ENCODE measurements around the gene GGT6.
A peak's percentile ranks its signal among the peaks of the same experiment; 100 is the strongest.

Gene GGT6

DNA sequence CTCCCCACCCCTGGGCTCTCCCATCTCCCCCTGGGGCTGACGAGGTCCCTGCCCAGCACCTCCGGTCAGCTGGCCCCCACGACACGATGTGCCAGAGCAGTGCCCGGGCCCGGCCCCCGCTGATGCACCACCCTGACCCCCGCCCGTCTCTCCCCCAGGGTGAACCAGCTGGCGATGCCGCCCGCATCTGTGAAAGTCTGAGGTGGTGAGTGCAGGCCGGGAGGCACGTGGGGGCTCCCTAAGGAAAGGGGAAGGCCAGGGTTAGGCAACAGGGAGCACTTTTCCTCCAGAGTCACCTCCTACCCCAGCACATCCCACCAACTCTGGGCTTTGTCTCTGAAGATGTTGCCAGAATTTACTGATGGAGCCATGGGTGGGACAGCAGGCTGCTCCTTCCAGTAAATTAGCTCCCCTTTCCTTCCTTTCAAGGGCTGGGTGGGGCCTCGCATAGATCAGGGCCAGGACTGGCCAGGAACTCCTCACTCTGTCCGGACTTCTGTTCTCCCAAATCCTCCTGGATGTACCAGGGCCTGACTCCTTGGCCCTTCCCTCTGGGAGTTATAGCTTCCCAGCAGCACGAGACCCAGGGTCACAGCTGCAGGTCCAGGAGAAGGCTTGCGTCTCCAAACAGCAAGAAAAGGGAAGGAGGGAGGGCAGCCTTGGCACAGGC, 23.5 kb downstream of the GGT6 start:
- no peak for DNase-seq

DNA sequence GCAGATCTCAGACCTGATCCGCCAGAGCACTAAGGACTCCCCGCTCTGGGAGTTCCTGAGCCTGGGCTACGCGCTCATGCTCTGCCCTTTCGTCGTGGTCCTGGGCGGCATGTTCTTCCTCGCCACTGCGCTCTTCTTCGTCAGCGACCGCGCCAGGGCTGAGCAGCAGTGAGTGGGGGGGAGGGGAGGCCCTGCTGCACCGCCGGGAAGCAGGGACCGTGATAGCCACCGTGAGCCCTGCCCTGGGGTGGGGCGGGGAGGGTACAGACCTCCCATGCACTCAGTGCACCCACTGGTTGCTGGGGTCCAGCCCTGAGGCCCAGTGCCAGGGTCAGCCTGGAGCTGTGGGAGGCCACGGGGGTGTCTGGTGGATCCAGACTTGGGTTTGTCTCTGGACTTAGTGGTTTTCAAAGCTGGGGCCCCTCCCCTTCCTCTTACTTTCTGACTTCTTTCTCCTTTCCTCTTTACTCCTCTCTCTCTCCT, 24.1 kb downstream of the GGT6 start:
- no peak for DNase-seq

GRCh38 chr17:4535667-4536258, 24.6 kb downstream of the GGT6 start:
- DNase-seq: no peak

GRCh38 chr17:4534928-4535666, 25.3 kb downstream of the GGT6 start:
- no peak for DNase-seq

- no peak for DNase-seq
Measured at GRCh38 chr17:4534515-4534914, 25.9 kb downstream of the GGT6 start.

- peak; percentile 16 for DNase-seq
Measured at GRCh38 chr17:4533523-4534504, 26.6 kb downstream of the GGT6 start.

DNA sequence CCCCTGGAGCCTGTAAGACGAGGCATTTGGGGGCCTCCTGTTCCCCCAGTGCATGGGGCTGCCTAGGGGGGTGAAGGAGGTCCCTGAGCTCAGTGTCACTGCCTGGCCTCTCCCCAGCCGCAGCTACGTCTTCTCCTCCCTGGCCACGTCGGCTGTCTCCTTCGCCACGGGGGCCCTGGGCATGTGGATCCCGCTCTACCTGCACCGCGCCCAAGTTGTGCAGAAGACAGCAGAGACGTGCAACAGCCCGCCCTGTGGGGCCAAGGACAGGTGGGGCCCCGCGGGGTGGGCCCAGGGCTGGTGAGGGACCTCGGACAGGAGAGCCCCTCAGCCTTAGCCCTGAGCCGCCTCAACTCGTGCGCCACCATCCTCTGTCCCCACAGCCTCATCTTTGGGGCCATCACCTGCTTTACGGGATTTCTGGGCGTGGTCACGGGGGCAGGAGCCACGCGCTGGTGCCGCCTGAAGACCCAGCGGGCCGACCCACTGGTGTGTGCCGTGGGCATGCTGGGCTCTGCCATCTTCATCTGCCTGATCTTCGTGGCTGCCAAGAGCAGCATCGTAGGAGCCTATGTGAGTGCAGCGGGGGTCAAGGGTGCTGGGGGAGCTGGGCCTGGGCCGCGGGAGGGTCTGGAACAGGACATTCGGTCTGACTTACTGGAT, 27.4 kb downstream of the GGT6 start:
- no peak for DNase-seq

DNA sequence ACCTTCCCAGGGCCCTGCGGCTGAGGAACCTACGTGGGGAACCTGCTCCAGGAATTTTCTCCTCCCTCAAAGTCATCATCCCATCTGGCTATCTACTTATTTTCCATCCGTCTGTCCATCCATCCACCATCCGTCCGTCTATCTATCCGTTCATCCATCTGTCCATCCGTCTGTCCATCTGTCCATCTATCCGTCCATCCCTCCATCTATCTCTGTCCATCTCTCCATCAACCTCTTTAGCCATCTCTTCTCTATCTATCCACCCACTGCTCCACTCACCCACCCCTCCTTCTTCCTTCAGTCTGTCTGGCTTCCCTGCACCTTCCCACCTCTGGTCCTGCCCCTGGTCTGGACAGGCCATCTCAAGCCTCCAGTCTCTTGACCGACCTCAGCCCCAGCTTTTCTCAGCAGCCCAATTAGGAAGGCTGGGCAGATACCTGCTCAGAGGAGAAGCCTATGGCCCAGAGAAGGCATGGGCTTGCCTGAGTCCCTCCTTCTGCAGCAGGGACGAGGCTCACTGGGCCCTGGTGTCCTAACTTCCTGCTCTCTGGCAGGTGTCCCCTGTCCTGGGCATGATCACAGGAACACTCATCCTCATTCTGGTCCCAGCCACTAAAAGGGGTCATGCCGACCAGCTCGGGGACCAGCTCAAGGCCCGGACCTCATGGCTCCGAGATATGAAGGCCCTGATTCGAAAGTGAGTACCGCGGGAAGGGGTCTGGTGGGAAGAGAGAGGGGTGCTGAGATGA, 28.2 kb downstream of the GGT6 start:
- DNase-seq: no peak

DNA sequence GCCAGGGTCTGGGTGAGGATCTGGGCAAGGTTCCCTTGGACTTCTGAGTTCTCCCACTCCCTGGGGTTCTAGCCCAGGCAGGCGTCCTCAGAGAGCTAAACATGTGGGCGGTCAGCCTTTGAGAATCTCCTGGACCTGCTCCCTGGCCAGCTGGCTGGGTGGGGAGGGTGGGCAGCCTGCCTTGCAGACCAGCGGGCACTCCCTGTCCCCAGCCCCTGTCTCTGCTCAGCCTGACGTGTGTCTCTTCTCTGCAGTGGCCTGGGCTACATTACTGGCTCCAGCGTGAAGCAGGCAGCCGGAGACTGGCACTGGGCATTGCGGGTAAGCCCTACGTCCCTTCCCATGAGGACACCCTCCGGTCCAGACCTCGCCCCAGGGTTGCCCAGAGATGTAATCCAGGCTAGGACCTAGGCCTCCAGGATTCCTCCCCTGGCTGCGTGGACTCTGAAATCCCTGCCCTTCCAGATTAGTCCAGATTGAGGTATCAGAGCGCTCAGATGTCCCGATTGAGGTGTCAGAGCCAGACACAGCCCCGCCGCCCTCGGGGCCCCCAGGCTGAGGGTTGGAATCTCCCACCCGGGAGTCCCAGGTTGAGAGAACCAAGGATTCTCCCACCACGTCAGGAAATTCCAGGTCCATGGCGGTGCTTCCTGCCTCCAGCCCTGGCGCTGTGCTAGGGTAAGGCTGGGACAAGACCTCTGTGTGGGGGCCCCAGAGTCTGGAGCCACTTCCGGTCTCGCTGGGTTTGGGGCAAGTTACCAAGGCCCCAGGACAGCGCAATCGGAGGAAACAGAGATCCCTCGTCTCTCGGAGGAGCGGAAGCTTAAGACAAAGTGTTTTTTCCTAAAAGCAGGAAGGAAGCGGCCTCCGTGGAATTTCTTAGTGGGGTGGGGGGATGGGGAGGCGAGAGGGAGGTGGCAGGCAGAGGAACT, 29.3 kb downstream of the GGT6 start:
- no peak for DNase-seq

DNA sequence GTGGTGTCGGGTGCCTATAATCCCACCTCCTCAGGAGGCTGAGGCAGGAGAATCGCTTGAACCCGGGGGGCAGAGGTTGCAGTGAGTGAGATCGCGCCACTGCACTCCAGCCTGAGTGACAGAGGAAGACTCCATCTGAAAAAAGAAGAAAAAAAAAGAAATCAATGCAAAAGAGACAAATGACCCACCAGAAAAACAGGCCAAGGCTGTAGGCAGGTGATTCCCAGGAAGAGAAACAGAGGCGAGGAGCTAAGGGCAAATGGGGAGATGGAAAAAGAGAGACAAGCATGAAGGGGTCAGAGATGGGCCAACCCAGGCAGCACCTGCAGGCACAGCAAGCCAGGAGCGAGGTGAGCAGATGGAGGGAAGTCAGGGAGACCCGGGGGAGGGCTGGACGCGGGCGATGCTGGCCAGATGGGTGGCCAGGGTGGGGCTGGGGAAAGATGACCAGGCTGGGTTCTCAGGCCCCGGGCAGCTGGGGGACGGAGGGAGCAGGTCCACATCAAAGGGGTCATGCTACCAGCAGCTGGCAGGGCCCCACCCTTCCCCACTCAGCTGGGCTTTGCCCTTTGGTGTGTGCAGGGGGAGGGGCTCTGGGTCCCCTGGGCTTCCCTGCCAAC, 30.7 kb downstream of the GGT6 start:
- DNase-seq: no peak

GRCh38 chr17:4527566-4528125, 32.7 kb downstream of the GGT6 start:
- DNase-seq: no peak

DNA sequence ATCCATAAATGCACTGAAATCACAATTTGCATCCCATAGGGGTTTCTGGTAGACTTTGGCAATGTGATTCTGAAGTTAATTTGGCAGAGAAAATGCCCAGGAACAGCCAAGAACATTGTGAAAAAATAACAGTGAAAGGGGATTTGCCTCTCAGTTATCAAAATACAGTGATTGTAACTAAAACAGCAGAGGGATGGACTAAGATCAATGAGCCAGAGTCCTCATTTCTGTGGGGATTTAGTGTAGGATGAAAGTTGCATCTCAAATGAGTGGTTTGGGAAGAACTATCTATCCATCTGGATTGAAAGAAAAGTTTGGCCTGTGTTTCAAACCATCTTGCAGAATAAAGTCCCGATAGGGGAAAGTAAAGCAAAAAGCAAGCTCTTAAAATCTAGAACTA, 33.2 kb downstream of the GGT6 start:
- DNase-seq: no peak

DNA sequence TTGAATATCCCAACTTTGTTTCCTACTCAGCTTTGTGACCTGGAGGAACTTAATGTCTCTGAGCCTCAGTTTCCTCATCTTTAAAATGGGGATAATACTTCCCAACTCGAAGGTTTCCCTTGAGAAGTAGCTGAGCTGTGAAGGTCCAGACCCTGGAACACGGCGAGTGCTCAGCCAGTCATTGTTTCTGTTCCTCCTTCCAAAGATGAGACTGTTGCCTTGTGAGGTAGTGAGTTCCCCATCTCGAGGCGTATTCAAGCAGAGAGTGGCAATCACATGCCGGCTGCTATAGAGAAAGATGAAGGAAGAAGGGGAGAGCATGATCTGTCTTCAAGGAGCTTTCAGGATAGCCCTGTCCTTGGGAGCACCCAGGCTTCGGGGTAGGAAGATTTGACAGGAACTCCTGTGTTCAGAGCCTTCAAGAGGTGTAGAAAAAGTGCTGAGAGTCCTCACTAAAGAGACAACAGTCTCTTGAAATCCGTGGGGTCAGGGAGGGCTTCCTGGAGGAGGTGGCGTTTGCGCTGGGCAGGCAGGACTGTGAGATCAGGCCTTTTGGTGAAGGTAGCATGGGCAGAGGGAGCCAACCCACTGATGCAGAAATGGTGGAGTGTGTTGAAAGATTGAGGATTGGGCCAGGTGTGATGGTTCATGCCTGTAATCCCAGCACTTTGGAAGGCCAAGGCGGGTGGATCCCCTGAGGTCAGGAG, 34.5 kb downstream of the GGT6 start:
- DNase-seq: no peak

DNA sequence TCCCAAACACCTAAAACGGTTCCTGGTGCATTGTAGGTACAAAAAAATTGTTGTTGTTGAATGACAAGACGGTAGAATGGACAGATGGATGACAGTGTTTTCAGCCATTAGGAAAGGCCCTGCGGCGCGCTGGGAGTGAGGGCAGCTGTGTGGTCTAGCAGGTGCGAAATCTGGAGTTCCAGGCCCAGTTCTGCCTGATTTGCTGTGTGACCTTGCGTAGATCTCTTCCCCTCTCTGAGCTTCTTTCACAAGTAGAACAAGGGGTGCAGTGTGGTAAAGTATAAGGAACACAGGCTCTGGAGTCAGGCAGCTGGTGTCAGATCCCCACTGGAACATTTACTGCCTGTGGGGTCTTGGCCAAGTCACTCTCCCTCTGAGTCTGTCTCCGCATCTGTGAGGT, 36.4 kb downstream of the GGT6 start:
- no peak for DNase-seq

GRCh38 chr17:4522661-4523060, 37.7 kb downstream of the GGT6 start:
- DNase-seq: no peak

- DNase-seq: no peak
Measured at GRCh38 chr17:4520894-4521600, 39.3 kb downstream of the GGT6 start.

GRCh38 chr17:4520060-4520893, 40.1 kb downstream of the GGT6 start:
- DNase-seq: no peak

Data from NCI-H1694 treated with DMSO at 0.1 percent for 48 hours (cell line).